ENCODE data around the gene MBTPS1. TPM values are rescaled to one million over a fixed set of nuclear protein-coding genes. Genes with fewer than 3 reads are reported as not detected.
A peak's percentile ranks its signal among the peaks of the same experiment; 100 is the strongest.

Gene MBTPS1
- polyA plus RNA-seq, 1 donor from 2014 or later = 66.9 TPM

DNA sequence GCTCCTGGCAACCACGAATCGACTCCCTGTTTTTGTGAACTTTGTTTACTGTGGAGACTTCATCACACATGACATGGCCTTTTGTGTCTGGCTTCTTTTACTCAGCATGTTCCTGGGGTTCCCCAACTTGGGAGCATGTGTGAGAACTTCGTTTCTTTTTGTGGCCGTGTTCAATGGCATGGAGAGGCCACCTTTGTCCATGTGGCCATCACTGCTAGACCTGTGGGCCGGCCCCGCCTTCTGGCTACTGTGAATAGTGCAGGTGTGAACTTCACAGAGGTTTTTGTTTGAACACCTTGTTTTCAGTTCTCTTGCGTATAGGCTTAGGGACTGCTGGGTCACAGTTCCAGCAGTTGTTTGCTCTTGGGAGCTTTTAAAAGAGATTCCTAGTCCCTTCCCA, 68.5 kb downstream of the MBTPS1 start:
- H3K27me3 ChIP-seq (ENCODE audit: insufficient read depth, low read depth, low read length) = no peaks in the 10 kb centered on the region
- no peaks in the 10 kb centered on the region for H4K20me1 ChIP-seq (ENCODE audit: insufficient read depth)
- TF ChIP-seq, protein P1, sequence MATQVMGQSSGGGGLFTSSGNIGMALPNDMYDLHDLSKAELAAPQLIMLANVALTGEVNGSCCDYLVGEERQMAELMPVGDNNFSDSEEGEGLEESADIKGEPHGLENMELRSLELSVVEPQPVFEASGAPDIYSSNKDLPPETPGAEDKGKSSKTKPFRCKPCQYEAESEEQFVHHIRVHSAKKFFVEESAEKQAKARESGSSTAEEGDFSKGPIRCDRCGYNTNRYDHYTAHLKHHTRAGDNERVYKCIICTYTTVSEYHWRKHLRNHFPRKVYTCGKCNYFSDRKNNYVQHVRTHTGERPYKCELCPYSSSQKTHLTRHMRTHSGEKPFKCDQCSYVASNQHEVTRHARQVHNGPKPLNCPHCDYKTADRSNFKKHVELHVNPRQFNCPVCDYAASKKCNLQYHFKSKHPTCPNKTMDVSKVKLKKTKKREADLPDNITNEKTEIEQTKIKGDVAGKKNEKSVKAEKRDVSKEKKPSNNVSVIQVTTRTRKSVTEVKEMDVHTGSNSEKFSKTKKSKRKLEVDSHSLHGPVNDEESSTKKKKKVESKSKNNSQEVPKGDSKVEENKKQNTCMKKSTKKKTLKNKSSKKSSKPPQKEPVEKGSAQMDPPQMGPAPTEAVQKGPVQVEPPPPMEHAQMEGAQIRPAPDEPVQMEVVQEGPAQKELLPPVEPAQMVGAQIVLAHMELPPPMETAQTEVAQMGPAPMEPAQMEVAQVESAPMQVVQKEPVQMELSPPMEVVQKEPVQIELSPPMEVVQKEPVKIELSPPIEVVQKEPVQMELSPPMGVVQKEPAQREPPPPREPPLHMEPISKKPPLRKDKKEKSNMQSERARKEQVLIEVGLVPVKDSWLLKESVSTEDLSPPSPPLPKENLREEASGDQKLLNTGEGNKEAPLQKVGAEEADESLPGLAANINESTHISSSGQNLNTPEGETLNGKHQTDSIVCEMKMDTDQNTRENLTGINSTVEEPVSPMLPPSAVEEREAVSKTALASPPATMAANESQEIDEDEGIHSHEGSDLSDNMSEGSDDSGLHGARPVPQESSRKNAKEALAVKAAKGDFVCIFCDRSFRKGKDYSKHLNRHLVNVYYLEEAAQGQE (IDR thresholded peaks at IDR 0.05; ENCODE audit: borderline replicate concordance) = no peak
- TF ChIP-seq, protein P2, sequence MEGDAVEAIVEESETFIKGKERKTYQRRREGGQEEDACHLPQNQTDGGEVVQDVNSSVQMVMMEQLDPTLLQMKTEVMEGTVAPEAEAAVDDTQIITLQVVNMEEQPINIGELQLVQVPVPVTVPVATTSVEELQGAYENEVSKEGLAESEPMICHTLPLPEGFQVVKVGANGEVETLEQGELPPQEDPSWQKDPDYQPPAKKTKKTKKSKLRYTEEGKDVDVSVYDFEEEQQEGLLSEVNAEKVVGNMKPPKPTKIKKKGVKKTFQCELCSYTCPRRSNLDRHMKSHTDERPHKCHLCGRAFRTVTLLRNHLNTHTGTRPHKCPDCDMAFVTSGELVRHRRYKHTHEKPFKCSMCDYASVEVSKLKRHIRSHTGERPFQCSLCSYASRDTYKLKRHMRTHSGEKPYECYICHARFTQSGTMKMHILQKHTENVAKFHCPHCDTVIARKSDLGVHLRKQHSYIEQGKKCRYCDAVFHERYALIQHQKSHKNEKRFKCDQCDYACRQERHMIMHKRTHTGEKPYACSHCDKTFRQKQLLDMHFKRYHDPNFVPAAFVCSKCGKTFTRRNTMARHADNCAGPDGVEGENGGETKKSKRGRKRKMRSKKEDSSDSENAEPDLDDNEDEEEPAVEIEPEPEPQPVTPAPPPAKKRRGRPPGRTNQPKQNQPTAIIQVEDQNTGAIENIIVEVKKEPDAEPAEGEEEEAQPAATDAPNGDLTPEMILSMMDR (IDR thresholded peaks at IDR 0.05; ENCODE audit: poor library complexity, severe bottlenecking) = peak; percentile 20
- H3F3A ChIP-seq (ENCODE audit: insufficient read depth, low read length, poor library complexity, severe bottlenecking) = no peaks in the 10 kb centered on the region
- H3K4me3 ChIP-seq (ENCODE audit: low read length) = no peak overlapping the region
- H3K36me3 ChIP-seq (ENCODE audit: insufficient read depth, low read length) = no peaks in the 10 kb centered on the region
- H3K9ac ChIP-seq (ENCODE audit: low read length) = no peak overlapping the region
- H3K79me2 ChIP-seq (replicated peaks; ENCODE audit: insufficient read depth, low read length) = no peaks in the 10 kb centered on the region
- H2AFZ ChIP-seq (ENCODE audit: low read depth, low read length) = no peak overlapping the region
- no peak overlapping the region for H3K27ac ChIP-seq (ENCODE audit: low read length)
- H3K4me2 ChIP-seq (ENCODE audit: low read length) = no peak overlapping the region
- H3K9me3 ChIP-seq (ENCODE audit: low read length) = no peaks in the 10 kb centered on the region
- H3K9me2 ChIP-seq (ENCODE audit: insufficient read depth, low read length) = no peaks in the 10 kb centered on the region

DNA sequence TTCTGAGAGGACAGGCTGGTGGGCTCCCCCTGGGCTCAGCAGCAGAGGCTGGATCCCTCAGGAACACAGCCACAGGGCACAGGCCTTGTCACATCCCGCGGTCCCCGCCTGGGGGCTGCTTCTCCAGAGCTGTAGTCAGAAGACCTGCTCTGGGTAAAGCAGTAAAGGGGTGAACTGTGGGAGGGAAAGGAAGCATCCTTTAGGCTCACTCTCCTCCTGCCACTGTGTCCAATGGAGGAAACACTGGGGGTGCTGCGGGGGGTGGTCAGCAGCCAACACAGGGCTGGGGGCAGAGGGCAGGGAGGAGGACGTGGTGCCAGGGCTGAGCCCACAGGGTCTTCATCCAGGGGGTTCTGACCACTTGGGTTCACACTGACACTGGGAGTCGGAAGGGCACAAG, 69.1 kb downstream of the MBTPS1 start:
- Histone ChIP-seq H2AFZ (ENCODE audit: low read depth, low read length) (no peak overlapping the region), H3K9ac (ENCODE audit: low read length) (no peak overlapping the region), H3K9me2 (ENCODE audit: insufficient read depth, low read length) (no peaks in the 10 kb centered on the region), H3K27ac (ENCODE audit: low read length) (no peak overlapping the region), H3F3A (ENCODE audit: insufficient read depth, low read length, poor library complexity, severe bottlenecking) (no peaks in the 10 kb centered on the region), H3K4me3 (ENCODE audit: low read length) (no peak overlapping the region), H4K20me1 (ENCODE audit: insufficient read depth) (no peaks in the 10 kb centered on the region), H3K79me2 (replicated peaks; ENCODE audit: insufficient read depth, low read length) (no peaks in the 10 kb centered on the region), H3K9me3 (ENCODE audit: low read length) (no peaks in the 10 kb centered on the region), H3K36me3 (ENCODE audit: insufficient read depth, low read length) (no peaks in the 10 kb centered on the region), H3K4me2 (ENCODE audit: low read length) (no peak overlapping the region), H3K27me3 (ENCODE audit: insufficient read depth, low read depth, low read length) (no peaks in the 10 kb centered on the region)
- no peak for TF ChIP-seq SMC3 (conservative IDR thresholded peaks at IDR 0.05; ENCODE audit: poor library complexity)
- no peak for TF ChIP-seq EZH2 (IDR thresholded peaks at IDR 0.05; ENCODE audit: borderline replicate concordance, insufficient read depth, low read length, poor library complexity, severe bottlenecking)
- no peak for TF ChIP-seq TAF1 (IDR thresholded peaks at IDR 0.05; ENCODE audit: low read depth)
- TF ChIP-seq EP300 (conservative IDR thresholded peaks at IDR 0.05; ENCODE audit: poor library complexity, severe bottlenecking) = no peak
- TF ChIP-seq, protein P2 (IDR thresholded peaks at IDR 0.05; ENCODE audit: poor library complexity, severe bottlenecking) = no peak
- TF ChIP-seq, protein P1 (IDR thresholded peaks at IDR 0.05; ENCODE audit: borderline replicate concordance) = no peak
- TF ChIP-seq POLR2AphosphoS5 (IDR thresholded peaks at IDR 0.05) = no peak
- no peak for TF ChIP-seq MXI1 (conservative IDR thresholded peaks at IDR 0.05; ENCODE audit: poor library complexity, severe bottlenecking)
- TF ChIP-seq RAD21 (conservative IDR thresholded peaks at IDR 0.05) = no peak

Measured in neural cell (in vitro differentiated cells).